OCI-LY7 (cell line): Measurements from ENCODE around the gene PCDH17.

Experiments used
- CTCF ChIP-seq: fragments of 200-600 bp; sonication (generic); conservative IDR thresholded peaks from 2 replicates; pipeline ENCODE4 v1.5.1; 2014; ENCODE audit warnings: mild to moderate bottlenecking, antibody characterized with exemption, low read length, moderate library complexity, mixed read lengths
- EZH2phosphoT487 ChIP-seq: fragments of 200-600 bp; sonication (generic); IDR thresholded peaks from 2 replicates; pipeline ENCODE4 v1.6.1; 2018; ENCODE audit warnings: low read depth, borderline replicate concordance, mild to moderate bottlenecking, mixed run types, antibody characterized with exemption, low read length, moderate library complexity, mixed read lengths

- no peak for TF ChIP-seq CTCF
- no peak for TF ChIP-seq EZH2phosphoT487
These were observed 6.8 kb downstream of the PCDH17 start for GRCh38 chr13:57638186-57638890.
